Left ventricle myocardium inferior (tissue), 1 donor: ENCODE results near the gene RHOU. TPM values are rescaled to one million over a fixed set of nuclear protein-coding genes. Genes with fewer than 3 reads are reported as not detected.

Source experiments
- DNase-seq: peaks from one replicate; pipeline ENCODE4 v3.0.0-alpha.2; 2020
- H3K27ac ChIP-seq: fragments of 200-600 bp; replicated peaks from 2 replicates; pipeline ENCODE4 v1.8.0; 2021
- H3K27me3 ChIP-seq: fragments of 200-600 bp; 2 replicates; pipeline ENCODE4 v1.8.0; 2021; ENCODE audit warnings: low read depth
- H3K36me3 ChIP-seq: fragments of 200-600 bp; 2 replicates; pipeline ENCODE4 v1.8.0; 2021
- H3K4me1 ChIP-seq: fragments of 200-600 bp; 2 replicates; pipeline ENCODE4 v1.8.0; 2021
- H3K4me3 ChIP-seq: fragments of 200-600 bp; 2 replicates; pipeline ENCODE4 v1.8.0; 2021; ENCODE audit warnings: mild to moderate bottlenecking, moderate library complexity
- H3K9me3 ChIP-seq: fragments of 200-600 bp; replicated peaks from 2 replicates; pipeline ENCODE4 v1.8.0; 2021
- intact Hi-C: fragments of 100-400 bp; cut with micrococcal nuclease; formaldehyde crosslinking; loops from one replicate; pipeline ENCODE4 v1.11.0; 2022
- total RNA-seq: library from RNA; stranded (reverse); fragmentation: NEBNext Ultra II Directional; extraction: Animal tissue kit (Norgen Biotek cat#: 25700); gene quantifications from one replicate; pipeline ENCODE4 v1.2.1, GENCODE V29; 2021
- TF ChIP-seq, protein P1 (sequence below): fragments of 200-600 bp; IDR thresholded peaks from 2 replicates; pipeline ENCODE4 v1.8.0; 2021; ENCODE audit warnings: antibody characterized with exemption, mild to moderate bottlenecking, borderline replicate concordance
- donor health status: DM: no; HTN: yes; CAD: no; lungs with severe emphysema.

Gene RHOU
- total RNA-seq, 1 donor from 2014 or later, result 5.1 TPM

DNA sequence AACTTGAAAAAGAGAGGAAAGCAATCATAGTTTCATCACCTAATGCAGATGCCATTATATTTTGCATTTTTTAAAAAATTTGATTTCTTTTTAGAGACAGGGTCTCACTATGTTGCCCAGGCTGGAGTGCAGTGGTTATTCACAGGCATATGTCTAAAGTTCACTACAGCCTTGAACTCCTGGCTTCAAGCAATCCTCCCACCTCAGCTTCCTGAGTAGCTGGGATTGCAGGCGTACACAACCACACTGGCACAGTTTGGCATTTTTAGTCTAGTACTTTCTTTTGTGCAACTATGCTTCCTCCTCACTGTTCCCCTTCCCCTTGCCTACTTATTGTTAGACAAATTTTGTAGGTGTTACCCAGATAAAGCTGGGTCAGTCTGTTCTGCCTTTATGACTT is 18.0 kb downstream of the RHOU start:
- no peak for DNase-seq
- TF ChIP-seq, protein P1, sequence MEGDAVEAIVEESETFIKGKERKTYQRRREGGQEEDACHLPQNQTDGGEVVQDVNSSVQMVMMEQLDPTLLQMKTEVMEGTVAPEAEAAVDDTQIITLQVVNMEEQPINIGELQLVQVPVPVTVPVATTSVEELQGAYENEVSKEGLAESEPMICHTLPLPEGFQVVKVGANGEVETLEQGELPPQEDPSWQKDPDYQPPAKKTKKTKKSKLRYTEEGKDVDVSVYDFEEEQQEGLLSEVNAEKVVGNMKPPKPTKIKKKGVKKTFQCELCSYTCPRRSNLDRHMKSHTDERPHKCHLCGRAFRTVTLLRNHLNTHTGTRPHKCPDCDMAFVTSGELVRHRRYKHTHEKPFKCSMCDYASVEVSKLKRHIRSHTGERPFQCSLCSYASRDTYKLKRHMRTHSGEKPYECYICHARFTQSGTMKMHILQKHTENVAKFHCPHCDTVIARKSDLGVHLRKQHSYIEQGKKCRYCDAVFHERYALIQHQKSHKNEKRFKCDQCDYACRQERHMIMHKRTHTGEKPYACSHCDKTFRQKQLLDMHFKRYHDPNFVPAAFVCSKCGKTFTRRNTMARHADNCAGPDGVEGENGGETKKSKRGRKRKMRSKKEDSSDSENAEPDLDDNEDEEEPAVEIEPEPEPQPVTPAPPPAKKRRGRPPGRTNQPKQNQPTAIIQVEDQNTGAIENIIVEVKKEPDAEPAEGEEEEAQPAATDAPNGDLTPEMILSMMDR, result no peak
- Histone ChIP-seq H3K4me3 (no peak overlapping the region), H3K27me3 (peaks cover 92% of the 10 kb centered on the region), H3K36me3 (no peaks in the 10 kb centered on the region), H3K9me3 (no peaks in the 10 kb centered on the region), H3K27ac (no peak overlapping the region), H3K4me1 (peaks cover 10% of the 10 kb centered on the region)
- intact Hi-C loops, result no loop called here

DNA sequence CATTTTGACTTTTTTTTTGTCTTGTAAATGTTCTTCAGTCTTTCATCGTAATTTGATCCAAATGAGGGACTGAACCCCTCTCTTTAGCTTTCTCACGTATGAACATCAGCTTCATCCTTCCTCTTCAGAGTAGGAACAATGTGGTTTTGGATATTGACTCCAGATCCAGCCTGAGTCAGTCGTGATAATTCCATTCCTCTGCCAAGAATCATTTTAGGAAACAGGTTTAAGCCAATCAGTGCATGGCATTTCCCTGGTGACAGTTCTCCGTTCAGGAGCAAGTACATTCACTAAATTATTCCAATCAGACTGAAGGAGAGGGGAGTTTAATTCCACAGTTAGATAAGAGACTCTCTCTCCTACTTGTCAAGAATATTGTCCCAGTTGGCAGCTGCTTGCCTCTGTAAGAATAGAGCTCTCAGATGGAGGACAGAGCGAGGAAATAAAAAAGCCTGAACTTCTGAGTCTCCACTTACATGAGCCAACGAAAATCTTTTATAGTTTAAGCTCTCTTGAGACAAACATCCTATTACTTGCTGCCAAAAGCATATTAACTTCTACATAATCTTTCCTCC is 18.6 kb downstream of the RHOU start:
- TF ChIP-seq, protein P1, result no peak
- H3K27me3 ChIP-seq, result peaks cover 92% of the 10 kb centered on the region
- intact Hi-C loops, result no loop called here

DNA sequence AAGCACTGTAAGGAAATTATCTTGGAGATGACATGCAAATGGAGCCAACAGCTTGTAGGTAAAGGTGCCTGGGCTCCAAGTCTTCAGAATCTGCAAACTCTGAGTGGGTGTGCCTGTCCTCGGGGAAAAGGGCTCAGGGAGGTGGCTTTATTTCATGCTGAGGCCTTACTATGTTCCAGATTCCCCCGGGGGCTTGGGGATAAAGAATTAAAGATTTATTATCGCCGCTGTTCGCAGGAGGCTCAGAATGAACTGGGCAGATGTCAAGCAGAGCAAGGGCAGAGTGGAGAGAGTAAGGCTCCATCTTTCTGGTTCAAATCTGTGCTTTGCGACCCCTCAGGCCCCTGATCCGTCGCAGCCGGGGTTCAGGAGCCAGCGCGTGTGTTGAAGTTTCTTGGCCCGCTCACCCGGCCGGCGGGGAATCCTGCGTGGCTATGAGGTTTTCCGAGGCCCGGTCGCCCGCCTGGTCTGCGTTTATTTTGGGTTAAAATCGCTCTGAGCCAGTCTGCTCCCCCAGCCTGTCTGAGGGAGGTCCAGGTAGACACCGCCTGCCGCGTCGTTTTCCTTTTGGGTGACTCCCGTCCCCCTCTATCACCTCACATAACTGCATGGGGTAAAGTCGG is 19.5 kb downstream of the RHOU start:
- H3K27me3 ChIP-seq, result peaks cover 96% of the 10 kb centered on the region
- no peaks in the 10 kb centered on the region for H3K36me3 ChIP-seq
- intact Hi-C loops, result no loop called here
- H3K4me1 ChIP-seq, result peaks cover 10% of the 10 kb centered on the region
- H3K4me3 ChIP-seq, result no peak overlapping the region
- TF ChIP-seq, protein P1, result no peak
- DNase-seq, result no peak
- H3K9me3 ChIP-seq, result no peaks in the 10 kb centered on the region
- H3K27ac ChIP-seq, result no peak overlapping the region

More for the DNA sequence above, 18.6 kb downstream of the RHOU start:
- Histone ChIP-seq H3K4me1 (peaks cover 10% of the 10 kb centered on the region), H3K9me3 (no peaks in the 10 kb centered on the region), H3K4me3 (no peak overlapping the region), H3K36me3 (no peaks in the 10 kb centered on the region), H3K27ac (no peak overlapping the region)
- no peak for DNase-seq

DNA sequence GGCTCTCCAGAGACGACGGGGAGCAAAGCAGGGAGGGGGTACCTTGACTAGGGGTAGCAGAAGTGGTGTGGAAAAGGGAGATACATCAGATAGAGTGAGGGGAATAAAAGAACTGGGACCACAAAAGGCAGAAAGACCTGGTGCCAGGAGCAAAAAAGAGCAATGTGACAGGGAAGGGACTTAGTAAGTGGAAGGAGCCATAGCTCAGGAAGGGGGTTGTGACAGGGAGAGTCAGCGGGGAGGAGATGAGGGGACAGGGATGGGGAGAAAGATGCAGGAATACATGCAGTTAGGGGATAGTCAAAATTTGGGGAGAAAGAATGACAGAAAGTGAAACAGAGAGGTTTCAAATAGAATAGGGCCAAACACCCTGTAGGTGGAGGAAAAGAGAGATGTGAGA is 20.5 kb downstream of the RHOU start:
- Histone ChIP-seq H3K4me3 (no peak overlapping the region), H3K27ac (no peak overlapping the region), H3K9me3 (no peaks in the 10 kb centered on the region), H3K36me3 (no peaks in the 10 kb centered on the region), H3K4me1 (peaks cover 10% of the 10 kb centered on the region), H3K27me3 (peaks cover 100% of the 10 kb centered on the region)
- TF ChIP-seq, protein P1, result no peak
- intact Hi-C loops, result no loop called here
- DNase-seq, result no peak

DNA sequence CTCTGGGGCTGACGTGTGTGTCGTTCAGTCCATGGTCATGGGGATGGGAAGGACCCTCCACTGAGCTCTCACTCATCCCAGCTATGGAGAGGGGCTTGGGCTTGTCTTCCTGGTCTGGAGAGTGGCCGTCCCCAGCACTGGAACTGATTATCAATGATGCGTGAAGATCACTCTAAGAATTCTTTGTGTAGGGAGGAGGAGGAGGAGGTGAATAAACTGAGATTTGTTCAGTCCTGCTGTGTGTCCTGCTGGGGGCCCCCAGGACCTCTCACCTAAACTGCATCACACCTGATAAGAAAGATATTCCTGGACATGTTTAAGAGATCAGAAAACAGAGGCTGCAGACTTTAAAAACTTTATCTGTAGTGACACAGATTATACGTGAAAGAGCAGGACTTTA is 21.2 kb downstream of the RHOU start:
- H3K36me3 ChIP-seq, result no peaks in the 10 kb centered on the region
- H3K4me1 ChIP-seq, result peaks cover 10% of the 10 kb centered on the region
- TF ChIP-seq, protein P1, result no peak
- DNase-seq, result no peak
- no peak overlapping the region for H3K27ac ChIP-seq
- no peaks in the 10 kb centered on the region for H3K9me3 ChIP-seq
- peaks cover 99% of the 10 kb centered on the region for H3K27me3 ChIP-seq
- intact Hi-C loops, result no loop called here
- H3K4me3 ChIP-seq, result no peak overlapping the region
